Natural killer cell (primary cell): Measurements from ENCODE around the gene TFB1M. TPM values are rescaled to one million over a fixed set of nuclear protein-coding genes. Genes with fewer than 3 reads are reported as not detected.
"Not testable (repeated sequence)": the region's sequence is repeated elsewhere in the genome, so short reads cannot be mapped to it uniquely, and the experiment has no call there.

Experiments used
- ATAC-seq, 3 donors: fragments of 150-1000 bp in 2 of 3; fragments of 200-7000 bp in 1 of 3; cut with Tn5 transposase; 1 replicate in 1 of 3; 2 replicates in 2 of 3; pipeline ENCODE4 v1.10.0; 2021; ENCODE audit warnings: mild to moderate bottlenecking in 2 of 3, moderate library complexity in 2 of 3
- DNase-seq, 2 donors: peaks; one replicate each; pipeline versions ENCODE4 v3.0.0 to v3.0.0-alpha.2; 2013 to 2021; ENCODE audit warnings: mixed read lengths in 1 of 2
- H3K27ac ChIP-seq: one replicate; pipeline ENCODE4 v1.5.1; 2013; ENCODE audit warnings: mild to moderate bottlenecking, low read length
- H3K27me3 ChIP-seq: one replicate; pipeline ENCODE4 v1.6.1; 2013; ENCODE audit warnings: low read length; ENCODE audit not compliant: control insufficient read depth, insufficient read depth
- H3K36me3 ChIP-seq: one replicate; pipeline ENCODE4 v1.6.1; 2013; ENCODE audit warnings: low read length; ENCODE audit not compliant: control insufficient read depth, insufficient read depth
- H3K4me1 ChIP-seq: one replicate; pipeline ENCODE4 v1.6.1; 2013; ENCODE audit warnings: low read length; ENCODE audit not compliant: control insufficient read depth, insufficient read depth
- H3K4me3 ChIP-seq: one replicate; pipeline ENCODE4 v1.5.1; 2013; ENCODE audit warnings: low read length
- H3K9me3 ChIP-seq: one replicate; pipeline ENCODE4 v1.6.1; 2013; ENCODE audit warnings: low read length; ENCODE audit not compliant: control insufficient read depth, insufficient read depth
- H3K27ac Mint-ChIP-seq, 2 donors: one replicate each; pipeline ENCODE4 v1.8.0; 2022; ENCODE audit warnings: mild to moderate bottlenecking in 2 of 2, mixed read lengths in 2 of 2, moderate library complexity in 1 of 2
- H3K27me3 Mint-ChIP-seq, 2 donors: one replicate each; pipeline ENCODE4 v1.8.0; 2022; ENCODE audit warnings: low read depth in 2 of 2, mixed read lengths in 2 of 2
- H3K36me3 Mint-ChIP-seq: one replicate; pipeline ENCODE4 v1.8.0; 2022; ENCODE audit warnings: mixed read lengths
- H3K4me1 Mint-ChIP-seq, 2 donors: one replicate each; pipeline ENCODE4 v1.8.0; 2022; ENCODE audit warnings: mixed read lengths in 2 of 2
- H3K4me3 Mint-ChIP-seq: one replicate; pipeline ENCODE4 v1.8.0; 2022; ENCODE audit warnings: mild to moderate bottlenecking, moderate library complexity, mixed read lengths
- H3K9me3 Mint-ChIP-seq, 2 donors: one replicate each; pipeline ENCODE4 v1.8.0; 2022; ENCODE audit warnings: mixed read lengths in 2 of 2
- WGBS: methylation state at CpG from one replicate; pipeline ENCODE4 v1.1.7; 2013; ENCODE audit warnings: missing lambda C conversion rate; ENCODE audit not compliant: insufficient coverage; 5-methylcytosine and 5-hydroxymethylcytosine counted together
- intact Hi-C: fragments of 100-400 bp; cut with micrococcal nuclease; formaldehyde crosslinking; loops from one replicate; pipeline ENCODE4 v1.14.2; 2022
- total RNA-seq, 4 donors: library from RNA; stranded (reverse); fragments of 120-200 nt in 1 of 4; gene quantifications; one replicate each; pipeline versions ENCODE4 v1.2.3 to v1.2.4, GENCODE V29; 2013 to 2022
- TF ChIP-seq, protein P1 (sequence below): fragments of 200-600 bp; IDR thresholded peaks from one replicate; pipeline ENCODE4 v1.8.0; 2022; ENCODE audit warnings: antibody characterized with exemption

The TFB1M gene
- total RNA-seq, 3 donors from 2014 or later (not counting 1 experiment from before 2014, with no cell fraction given): 14.1 to 20.1 (median 17.1) TPM

DNA sequence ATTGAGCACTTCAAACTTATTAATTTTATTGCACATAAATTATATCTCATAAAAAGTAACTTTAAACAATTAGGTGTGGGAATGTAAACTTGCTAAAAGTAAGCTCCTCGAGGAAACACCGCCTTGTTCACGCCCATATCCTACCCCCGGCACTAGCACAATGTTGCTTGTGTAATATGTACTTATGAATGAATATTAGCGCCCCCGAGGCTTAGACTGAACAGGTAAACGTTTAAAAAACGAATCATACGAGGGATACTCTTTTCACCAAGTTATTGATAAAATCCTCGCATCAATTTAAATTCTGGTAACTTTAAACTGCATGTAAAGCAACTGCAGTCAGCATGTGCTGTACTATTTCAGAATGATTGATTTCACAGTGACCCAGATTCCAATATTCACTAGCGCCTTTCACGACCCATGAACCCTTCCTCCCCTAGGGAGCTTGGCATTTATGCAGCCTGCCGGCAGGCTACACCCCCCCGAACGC lies 637 bp downstream of the TFB1M start:
- DNase-seq: peak in 1 of 2 donors; percentile 49
- TF ChIP-seq, protein P1, sequence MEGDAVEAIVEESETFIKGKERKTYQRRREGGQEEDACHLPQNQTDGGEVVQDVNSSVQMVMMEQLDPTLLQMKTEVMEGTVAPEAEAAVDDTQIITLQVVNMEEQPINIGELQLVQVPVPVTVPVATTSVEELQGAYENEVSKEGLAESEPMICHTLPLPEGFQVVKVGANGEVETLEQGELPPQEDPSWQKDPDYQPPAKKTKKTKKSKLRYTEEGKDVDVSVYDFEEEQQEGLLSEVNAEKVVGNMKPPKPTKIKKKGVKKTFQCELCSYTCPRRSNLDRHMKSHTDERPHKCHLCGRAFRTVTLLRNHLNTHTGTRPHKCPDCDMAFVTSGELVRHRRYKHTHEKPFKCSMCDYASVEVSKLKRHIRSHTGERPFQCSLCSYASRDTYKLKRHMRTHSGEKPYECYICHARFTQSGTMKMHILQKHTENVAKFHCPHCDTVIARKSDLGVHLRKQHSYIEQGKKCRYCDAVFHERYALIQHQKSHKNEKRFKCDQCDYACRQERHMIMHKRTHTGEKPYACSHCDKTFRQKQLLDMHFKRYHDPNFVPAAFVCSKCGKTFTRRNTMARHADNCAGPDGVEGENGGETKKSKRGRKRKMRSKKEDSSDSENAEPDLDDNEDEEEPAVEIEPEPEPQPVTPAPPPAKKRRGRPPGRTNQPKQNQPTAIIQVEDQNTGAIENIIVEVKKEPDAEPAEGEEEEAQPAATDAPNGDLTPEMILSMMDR: no peak
- intact Hi-C loops: loop anchor here (5.0 kb wide), 1 partner anchor 581 kb away; the partner anchor contains the start of gene SCAF8
- no peaks in the 10 kb centered on the region for H3K36me3 Mint-ChIP-seq
- peak overlapping the region; percentile 94 to 98 for H3K27ac Mint-ChIP-seq
- peaks cover 0 to 2% of the 10 kb centered on the region in 2 donors for H3K27me3 Mint-ChIP-seq
- Histone ChIP-seq H3K27ac (peak overlapping the region; percentile 73), H3K36me3 (peaks cover 13% of the 10 kb centered on the region), H3K9me3 (no peaks in the 10 kb centered on the region), H3K27me3 (no peaks in the 10 kb centered on the region), H3K4me3 (peak overlapping the region; percentile 84), H3K4me1 (peaks cover 3% of the 10 kb centered on the region)
- peak overlapping the region; percentile 94 for H3K4me3 Mint-ChIP-seq
- peak; percentile 9 to 21 (median 19) for ATAC-seq
- no peaks in the 10 kb centered on the region for H3K9me3 Mint-ChIP-seq
- peaks cover 19 to 24% of the 10 kb centered on the region in 2 donors for H3K4me1 Mint-ChIP-seq
- 0% methylated on average over 11 of the region's 15 CpGs for WGBS

DNA sequence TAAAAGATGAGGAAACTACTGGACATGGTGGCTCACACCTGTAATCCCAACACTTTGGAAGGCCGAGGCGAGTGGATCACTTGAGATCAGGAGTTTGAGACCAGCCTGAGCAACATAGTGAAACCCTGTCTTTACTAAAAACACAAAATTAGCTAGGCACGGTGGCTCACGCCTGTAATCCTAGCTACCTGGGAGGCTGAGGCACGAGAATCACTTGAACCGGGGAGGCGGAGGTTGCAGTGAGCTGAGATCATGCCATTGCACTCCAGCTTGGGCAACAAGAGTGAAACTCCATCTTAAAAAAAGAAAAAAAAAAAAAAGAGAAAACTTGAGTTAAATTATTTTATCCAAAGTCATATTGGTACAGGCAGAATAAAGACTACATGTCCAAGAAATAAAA lies 1.3 kb downstream of the TFB1M start:
- H3K27ac ChIP-seq, H3K36me3 Mint-ChIP-seq, ATAC-seq, DNase-seq, H3K27me3 Mint-ChIP-seq, H3K4me3 ChIP-seq, H3K9me3 ChIP-seq, H3K9me3 Mint-ChIP-seq, H3K4me1 ChIP-seq, H3K27me3 ChIP-seq: not testable (repeated sequence)
- WGBS: 95% methylated on average over 7 of the region's 7 CpGs
- H3K36me3 ChIP-seq: peaks cover 15% of the 10 kb centered on the region
- Mint-ChIP-seq H3K4me1 (peaks cover 19 to 24% of the 10 kb centered on the region in 2 donors), H3K27ac (peak overlapping the region; percentile 94 to 98), H3K4me3 (peak overlapping the region; percentile 94)
- intact Hi-C loops: loop anchor here (5.0 kb wide), 1 partner anchor 581 kb away; the partner anchor contains the start of gene SCAF8

DNA sequence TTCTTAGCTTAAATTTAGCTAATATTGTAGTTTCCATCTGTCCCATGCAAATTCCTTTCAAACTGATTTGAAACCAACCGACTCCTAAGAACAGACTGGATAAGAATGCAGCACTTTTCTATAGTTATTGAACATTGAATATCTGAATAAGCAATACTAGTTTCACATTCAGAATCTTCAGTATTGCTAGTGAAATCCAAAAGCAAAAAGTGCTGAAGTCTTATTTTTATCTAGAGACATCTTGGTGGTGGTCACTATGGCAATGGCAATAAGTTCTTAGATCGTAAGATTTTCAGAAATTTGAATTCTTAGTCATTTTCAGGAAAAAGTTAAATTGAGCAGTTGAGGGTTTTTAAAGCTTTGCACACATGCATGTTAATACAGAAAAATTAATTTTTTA lies 2.7 kb downstream of the TFB1M start:
- intact Hi-C loops: loop anchor here (5.0 kb wide), 1 partner anchor 579 kb away; the partner anchor contains the start of gene SCAF8
- no peak overlapping the region for H3K27ac ChIP-seq
- no peaks in the 10 kb centered on the region for H3K9me3 ChIP-seq
- TF ChIP-seq, protein P1: no peak
- no peaks in the 10 kb centered on the region for H3K27me3 ChIP-seq
- no CpG with 5 or more reads among the region's 2 CpGs for WGBS
- no peaks in the 10 kb centered on the region for H3K9me3 Mint-ChIP-seq
- H3K27ac Mint-ChIP-seq: peak overlapping the region in 1 of 2 donors; percentile 94
- ATAC-seq (no peak), DNase-seq (no peak)
- no peaks in the 10 kb centered on the region for H3K27me3 Mint-ChIP-seq
- no peak overlapping the region for H3K4me3 Mint-ChIP-seq
- H3K4me1 Mint-ChIP-seq: peaks cover 19 to 24% of the 10 kb centered on the region in 2 donors
- no peaks in the 10 kb centered on the region for H3K36me3 Mint-ChIP-seq
- peaks cover 3% of the 10 kb centered on the region for H3K4me1 ChIP-seq
- peaks cover 15% of the 10 kb centered on the region for H3K36me3 ChIP-seq
- no peak overlapping the region for H3K4me3 ChIP-seq

DNA sequence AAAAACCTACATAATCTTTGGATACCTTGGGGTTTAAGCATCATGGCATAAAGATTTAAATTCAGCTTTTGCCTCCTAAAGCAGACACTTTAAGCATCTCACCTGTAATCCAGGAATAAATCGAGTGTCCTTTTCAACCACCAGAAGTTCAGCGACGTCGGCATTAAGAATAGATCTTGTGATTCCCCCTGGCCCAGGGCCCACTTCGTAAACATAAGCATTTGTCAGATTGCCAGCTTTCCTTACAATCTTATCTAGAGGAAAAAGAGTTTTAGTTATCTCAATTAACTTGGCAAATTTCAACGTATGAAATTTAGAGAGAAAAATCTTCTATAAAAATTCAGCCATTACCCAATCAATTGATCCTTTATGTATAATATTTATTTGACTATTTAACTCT lies 3.2 kb downstream of the TFB1M start:
- no peak overlapping the region for H3K4me3 Mint-ChIP-seq
- no peaks in the 10 kb centered on the region for H3K27me3 Mint-ChIP-seq
- no peaks in the 10 kb centered on the region for H3K9me3 Mint-ChIP-seq
- intact Hi-C loops: loop anchor here (5.0 kb wide), 1 partner anchor 579 kb away; the partner anchor contains the start of gene SCAF8
- ATAC-seq (no peak), DNase-seq (no peak)
- no peaks in the 10 kb centered on the region for H3K36me3 Mint-ChIP-seq
- WGBS: 94% methylated on average over 5 of the region's 6 CpGs
- no peaks in the 10 kb centered on the region for H3K9me3 ChIP-seq
- no peak overlapping the region for H3K27ac Mint-ChIP-seq
- TF ChIP-seq, protein P1: no peak
- H3K4me1 ChIP-seq: peaks cover 3% of the 10 kb centered on the region
- H3K4me1 Mint-ChIP-seq: peaks cover 19 to 24% of the 10 kb centered on the region in 2 donors
- H3K27me3 ChIP-seq: no peaks in the 10 kb centered on the region
- no peak overlapping the region for H3K4me3 ChIP-seq
- H3K36me3 ChIP-seq: peaks cover 15% of the 10 kb centered on the region
- H3K27ac ChIP-seq: no peak overlapping the region
